Trophoblast cell (in vitro differentiated cells and primary cell): ENCODE data around the gene FAM217A.
A peak's percentile ranks its signal among the peaks of the same experiment; 100 is the strongest.

Experiments used
- DNase-seq, 2 donors: peaks; one replicate each; pipeline ENCODE4 v3.0.0-alpha.2; 2016
- H2AFZ ChIP-seq: 2 replicates; pipeline ENCODE4 v1.6.1; 2013; ENCODE audit warnings: low read length, moderate library complexity, mild to moderate bottlenecking; ENCODE audit not compliant: insufficient read depth, poor library complexity
- H2AK5ac ChIP-seq: 2 replicates; pipeline ENCODE4 v1.6.1; 2013; ENCODE audit warnings: mild to moderate bottlenecking, low read length
- H2BK120ac ChIP-seq: 2 replicates; pipeline ENCODE4 v1.6.1; 2013; ENCODE audit warnings: low read length, mild to moderate bottlenecking, moderate library complexity; ENCODE audit not compliant: insufficient read depth, poor library complexity
- H2BK12ac ChIP-seq: 2 replicates; pipeline ENCODE4 v1.6.1; 2013; ENCODE audit warnings: mild to moderate bottlenecking, low read length, moderate library complexity
- H2BK5ac ChIP-seq: 2 replicates; pipeline ENCODE4 v1.6.1; 2013; ENCODE audit warnings: low read length, low read depth, moderate library complexity, mild to moderate bottlenecking; ENCODE audit not compliant: poor library complexity
- H3K14ac ChIP-seq: 2 replicates; pipeline ENCODE4 v1.6.1; 2013; ENCODE audit warnings: mild to moderate bottlenecking, low read length
- H3K18ac ChIP-seq: 2 replicates; pipeline ENCODE4 v1.6.1; 2013; ENCODE audit warnings: mild to moderate bottlenecking, low read length
- H3K23ac ChIP-seq: 2 replicates; pipeline ENCODE4 v1.6.1; 2013; ENCODE audit warnings: low read length
- H3K27ac ChIP-seq: 2 replicates; pipeline ENCODE4 v1.5.1; 2013; ENCODE audit warnings: low read depth, mild to moderate bottlenecking, inconsistent platforms, low read length, moderate library complexity
- H3K27me3 ChIP-seq: 2 replicates; pipeline ENCODE4 v1.6.1; 2013; ENCODE audit warnings: inconsistent platforms, mild to moderate bottlenecking, low read length, moderate library complexity; ENCODE audit not compliant: insufficient read depth
- H3K36me3 ChIP-seq, 2 experiments: 1 replicate in 1 of 2; 2 replicates in 1 of 2; pipeline ENCODE4 v1.6.1; 2013; ENCODE audit warnings: low read length in 2 of 2, mild to moderate bottlenecking in 2 of 2, moderate library complexity in 1 of 2; ENCODE audit not compliant: insufficient read depth in 2 of 2, control insufficient read depth in 1 of 2
- H3K4ac ChIP-seq: 2 replicates; pipeline ENCODE4 v1.6.1; 2013; ENCODE audit warnings: low read depth, mild to moderate bottlenecking, low read length, moderate library complexity
- H3K4me1 ChIP-seq, 2 experiments: 1 replicate in 1 of 2; 2 replicates in 1 of 2; pipeline ENCODE4 v1.6.1; 2013; ENCODE audit warnings: low read length in 2 of 2, mild to moderate bottlenecking in 2 of 2, moderate library complexity in 1 of 2; ENCODE audit not compliant: insufficient read depth in 2 of 2, control insufficient read depth in 1 of 2
- H3K4me2 ChIP-seq: 2 replicates; pipeline ENCODE4 v1.6.1; 2013; ENCODE audit warnings: inconsistent platforms, mild to moderate bottlenecking, low read length, moderate library complexity
- H3K4me3 ChIP-seq: 2 replicates; pipeline ENCODE4 v1.5.1; 2013; ENCODE audit warnings: mild to moderate bottlenecking, low read depth, low read length, inconsistent platforms
- H3K79me1 ChIP-seq: one replicate; pipeline ENCODE4 v1.6.1; 2013; ENCODE audit warnings: low read length
- H3K79me2 ChIP-seq: 2 replicates; pipeline ENCODE4 v1.6.1; 2013; ENCODE audit warnings: low read length, mild to moderate bottlenecking; ENCODE audit not compliant: control insufficient read depth, insufficient read depth, poor library complexity
- H3K9ac ChIP-seq: 2 replicates; pipeline ENCODE4 v1.6.1; 2013; ENCODE audit warnings: mild to moderate bottlenecking, low read length
- H3K9me3 ChIP-seq: 2 replicates; pipeline ENCODE4 v1.6.1; 2013; ENCODE audit warnings: low read depth, mild to moderate bottlenecking, control low read depth, inconsistent platforms, low read length; ENCODE audit not compliant: insufficient read depth
- H4K12ac ChIP-seq: 2 replicates; pipeline ENCODE4 v1.6.1; 2013; ENCODE audit warnings: low read depth, mild to moderate bottlenecking, low read length, moderate library complexity
- H4K8ac ChIP-seq: 2 replicates; pipeline ENCODE4 v1.6.1; 2013; ENCODE audit warnings: low read depth, mild to moderate bottlenecking, low read length, moderate library complexity
- H4K91ac ChIP-seq: one replicate; pipeline ENCODE4 v1.6.1; 2013; ENCODE audit warnings: low read depth, mild to moderate bottlenecking, low read length, moderate library complexity
- WGBS: extraction: QIAGEN DNeasy Blood & Tissue Kit; methylation state at CpG from one replicate; pipeline ENCODE4 v1.1.7; 2013; ENCODE audit warnings: missing lambda C conversion rate; ENCODE audit not compliant: insufficient read length, insufficient coverage; ENCODE audit errors: extremely low coverage; 5-methylcytosine and 5-hydroxymethylcytosine counted together

Gene FAM217A

DNA sequence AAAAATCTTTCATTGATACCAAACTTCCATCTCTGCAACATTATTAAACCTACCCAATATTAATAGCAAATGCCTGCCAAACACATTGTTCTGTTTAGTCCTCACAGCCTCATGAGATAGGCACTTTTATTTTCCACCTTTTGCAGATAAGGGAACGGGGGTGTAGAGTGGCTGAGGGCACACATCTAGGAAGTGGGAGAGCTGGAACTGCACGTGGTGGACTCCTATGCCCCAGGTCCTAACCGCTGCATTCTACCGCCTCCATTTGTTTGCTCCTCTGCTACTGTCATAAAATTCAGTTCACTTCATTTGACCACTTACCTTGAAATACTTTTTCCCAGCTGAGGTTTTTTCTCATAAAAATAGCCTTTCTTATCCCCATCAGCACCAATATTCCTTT, 7.6 kb downstream of the FAM217A start:
- H4K8ac ChIP-seq, result no peak overlapping the region
- no peak overlapping the region for H4K91ac ChIP-seq
- H2AFZ ChIP-seq, result no peak overlapping the region
- H3K79me2 ChIP-seq, result no peaks in the 10 kb centered on the region
- no peak for DNase-seq
- no peak overlapping the region for H3K14ac ChIP-seq
- H3K4me3 ChIP-seq, result no peak overlapping the region
- H3K23ac ChIP-seq, result no peak overlapping the region
- H2AK5ac ChIP-seq, result no peak overlapping the region
- H3K27ac ChIP-seq, result no peak overlapping the region
- H2BK12ac ChIP-seq, result no peak overlapping the region
- H3K36me3 ChIP-seq, result no peaks in the 10 kb centered on the region
- H3K79me1 ChIP-seq, result no peaks in the 10 kb centered on the region
- no peaks in the 10 kb centered on the region for H3K4me1 ChIP-seq
- H3K4me2 ChIP-seq, result no peak overlapping the region
- no CpG with 5 or more reads among the region's 4 CpGs for WGBS
- no peak overlapping the region for H3K9ac ChIP-seq
- H3K4ac ChIP-seq, result no peak overlapping the region
- H4K12ac ChIP-seq, result no peak overlapping the region
- H3K9me3 ChIP-seq, result no peaks in the 10 kb centered on the region
- H3K18ac ChIP-seq, result no peak overlapping the region
- H3K27me3 ChIP-seq, result no peaks in the 10 kb centered on the region
- no peak overlapping the region for H2BK5ac ChIP-seq
- H2BK120ac ChIP-seq, result no peak overlapping the region

DNA sequence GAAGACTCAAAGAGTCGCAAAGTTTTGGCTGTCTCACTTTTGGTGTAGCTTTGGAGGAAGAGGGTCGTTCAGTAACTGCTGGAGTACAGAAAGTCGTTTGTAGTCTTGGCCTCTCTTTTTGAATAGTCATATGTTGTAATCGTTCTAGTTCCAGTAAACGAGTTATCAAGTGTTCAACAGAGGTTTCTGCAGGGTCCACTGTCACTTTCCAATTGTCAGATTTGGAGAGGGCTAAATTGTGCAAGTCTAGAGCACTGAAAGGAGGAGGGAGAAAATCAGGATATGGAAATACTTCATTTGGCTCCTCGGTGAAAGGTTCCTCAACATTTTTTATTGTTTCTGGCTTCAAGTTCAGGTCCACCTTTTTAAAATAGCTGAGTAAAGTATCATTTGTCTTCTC, 9.7 kb downstream of the FAM217A start:
- Histone ChIP-seq H3K9ac (no peak overlapping the region), H2AK5ac (no peak overlapping the region), H3K18ac (no peak overlapping the region), H3K27ac (no peak overlapping the region), H3K36me3 (peaks cover 0 to 4% of the 10 kb centered on the region in 2 experiments), H3K4me3 (no peak overlapping the region), H4K91ac (no peak overlapping the region), H3K4me2 (no peak overlapping the region), H2BK5ac (no peak overlapping the region), H2AFZ (no peak overlapping the region), H3K79me2 (no peaks in the 10 kb centered on the region), H3K14ac (no peak overlapping the region), H3K79me1 (no peaks in the 10 kb centered on the region), H4K12ac (no peak overlapping the region), H3K9me3 (no peaks in the 10 kb centered on the region), H3K27me3 (no peaks in the 10 kb centered on the region), H3K4me1 (no peaks in the 10 kb centered on the region), H2BK12ac (no peak overlapping the region), H3K23ac (no peak overlapping the region), H4K8ac (no peak overlapping the region), H2BK120ac (no peak overlapping the region), H3K4ac (no peak overlapping the region)
- no CpG with 5 or more reads among the region's 6 CpGs for WGBS
- no peak for DNase-seq

DNA sequence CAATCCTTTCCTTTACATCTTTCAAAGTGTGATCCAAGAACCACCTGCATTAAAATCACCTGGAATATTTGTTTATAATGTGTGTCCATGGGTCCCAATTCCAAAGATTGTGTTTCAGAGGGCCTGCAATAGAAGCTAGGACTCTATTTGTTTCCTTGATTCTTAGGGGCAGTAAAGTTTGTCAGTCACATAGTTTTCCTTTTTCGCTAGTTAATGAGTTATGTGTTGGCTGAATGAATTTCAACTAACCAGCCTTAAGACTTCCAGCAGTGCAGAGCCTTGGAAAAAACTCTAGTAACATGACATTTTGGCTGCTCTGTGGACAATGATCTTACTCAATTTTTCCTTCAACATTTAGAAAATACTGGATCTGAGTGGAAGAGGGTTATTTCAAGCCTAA, 11.3 kb downstream of the FAM217A start:
- H4K8ac ChIP-seq, result no peak overlapping the region
- no peak overlapping the region for H3K4me2 ChIP-seq
- H4K12ac ChIP-seq, result no peak overlapping the region
- no peak overlapping the region for H2BK5ac ChIP-seq
- no peak overlapping the region for H3K18ac ChIP-seq
- no peak overlapping the region for H3K4ac ChIP-seq
- no peak overlapping the region for H3K27ac ChIP-seq
- peaks cover 0 to 4% of the 10 kb centered on the region in 2 experiments for H3K36me3 ChIP-seq
- no peaks in the 10 kb centered on the region for H3K79me2 ChIP-seq
- no peak overlapping the region for H2AFZ ChIP-seq
- H3K14ac ChIP-seq, result no peak overlapping the region
- H4K91ac ChIP-seq, result no peak overlapping the region
- no peak overlapping the region for H3K9ac ChIP-seq
- no peak overlapping the region for H2BK12ac ChIP-seq
- H3K9me3 ChIP-seq, result no peaks in the 10 kb centered on the region
- H3K27me3 ChIP-seq, result no peaks in the 10 kb centered on the region
- no peak overlapping the region for H3K23ac ChIP-seq
- H2AK5ac ChIP-seq, result no peak overlapping the region
- no peak for DNase-seq
- WGBS, result no CpG with 5 or more reads among the region's 1 CpG
- no peaks in the 10 kb centered on the region for H3K4me1 ChIP-seq
- H3K79me1 ChIP-seq, result no peaks in the 10 kb centered on the region
- H2BK120ac ChIP-seq, result no peak overlapping the region
- H3K4me3 ChIP-seq, result no peak overlapping the region

DNA sequence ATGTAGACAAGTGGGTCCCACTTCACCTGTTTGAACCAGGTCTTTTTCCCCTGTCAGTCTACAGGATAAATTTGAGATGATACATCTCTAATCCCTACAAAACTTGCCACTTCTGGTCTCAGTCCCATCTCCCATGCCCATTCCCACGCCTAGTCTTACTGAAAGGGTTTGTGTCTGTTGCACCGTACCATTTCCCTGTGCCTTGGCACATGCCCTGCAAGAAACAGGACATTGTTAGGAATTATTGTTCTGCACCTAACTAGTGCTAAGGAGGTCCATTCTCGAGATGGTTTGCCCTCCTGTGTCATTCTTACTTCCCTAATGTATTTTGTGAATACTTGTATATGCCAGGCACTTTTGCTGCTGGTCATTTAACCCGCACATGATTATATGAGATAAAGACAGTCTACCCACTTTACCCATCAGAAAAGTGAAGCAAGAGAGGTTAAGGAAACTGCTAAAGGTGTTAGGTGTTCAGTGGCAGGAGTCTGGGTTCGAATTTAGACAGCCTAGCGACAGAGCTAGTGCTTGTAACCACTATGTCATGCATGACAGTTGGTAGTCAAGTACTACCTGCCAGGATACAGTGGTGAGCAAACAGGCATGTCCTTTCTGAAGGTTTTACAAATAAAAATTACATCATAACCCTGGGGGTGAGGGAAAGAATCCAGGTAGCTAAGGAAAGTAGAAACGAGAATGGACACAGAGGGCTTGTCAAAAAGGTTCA, 12.7 kb downstream of the FAM217A start:
- no peak overlapping the region for H2AK5ac ChIP-seq
- no peak overlapping the region for H3K9ac ChIP-seq
- no peaks in the 10 kb centered on the region for H3K27me3 ChIP-seq
- H3K4ac ChIP-seq, result no peak overlapping the region
- no peak overlapping the region for H2AFZ ChIP-seq
- H4K8ac ChIP-seq, result no peak overlapping the region
- no peak overlapping the region for H3K27ac ChIP-seq
- no peak overlapping the region for H3K18ac ChIP-seq
- H4K91ac ChIP-seq, result no peak overlapping the region
- no peak overlapping the region for H3K14ac ChIP-seq
- no peaks in the 10 kb centered on the region for H3K4me1 ChIP-seq
- peaks cover 4 to 6% of the 10 kb centered on the region in 2 experiments for H3K36me3 ChIP-seq
- H2BK5ac ChIP-seq, result no peak overlapping the region
- H2BK12ac ChIP-seq, result no peak overlapping the region
- no CpG with 5 or more reads among the region's 7 CpGs for WGBS
- no peak overlapping the region for H4K12ac ChIP-seq
- H3K79me2 ChIP-seq, result no peaks in the 10 kb centered on the region
- H3K79me1 ChIP-seq, result no peaks in the 10 kb centered on the region
- no peak overlapping the region for H2BK120ac ChIP-seq
- no peak overlapping the region for H3K23ac ChIP-seq
- H3K4me2 ChIP-seq, result no peak overlapping the region
- H3K4me3 ChIP-seq, result no peak overlapping the region
- peak in 1 of 2 donors; percentile 18 for DNase-seq
- H3K9me3 ChIP-seq, result no peaks in the 10 kb centered on the region
